Smooth muscle cell of the umbilical artery (primary cell): ENCODE results near the gene TTBK1. TPM values are rescaled to one million over a fixed set of nuclear protein-coding genes. Genes with fewer than 3 reads are reported as not detected.

ENCODE experiments used
- total RNA-seq: library from RNA; depleted of rRNA; stranded (reverse); fragments of >200 nt; gene quantifications from 2 replicates; pipeline ENCODE4 v1.2.3, GENCODE V29; 2014

The TTBK1 gene
- under 0.01 and 0.05 TPM in 2 replicates for total RNA-seq

DNA sequence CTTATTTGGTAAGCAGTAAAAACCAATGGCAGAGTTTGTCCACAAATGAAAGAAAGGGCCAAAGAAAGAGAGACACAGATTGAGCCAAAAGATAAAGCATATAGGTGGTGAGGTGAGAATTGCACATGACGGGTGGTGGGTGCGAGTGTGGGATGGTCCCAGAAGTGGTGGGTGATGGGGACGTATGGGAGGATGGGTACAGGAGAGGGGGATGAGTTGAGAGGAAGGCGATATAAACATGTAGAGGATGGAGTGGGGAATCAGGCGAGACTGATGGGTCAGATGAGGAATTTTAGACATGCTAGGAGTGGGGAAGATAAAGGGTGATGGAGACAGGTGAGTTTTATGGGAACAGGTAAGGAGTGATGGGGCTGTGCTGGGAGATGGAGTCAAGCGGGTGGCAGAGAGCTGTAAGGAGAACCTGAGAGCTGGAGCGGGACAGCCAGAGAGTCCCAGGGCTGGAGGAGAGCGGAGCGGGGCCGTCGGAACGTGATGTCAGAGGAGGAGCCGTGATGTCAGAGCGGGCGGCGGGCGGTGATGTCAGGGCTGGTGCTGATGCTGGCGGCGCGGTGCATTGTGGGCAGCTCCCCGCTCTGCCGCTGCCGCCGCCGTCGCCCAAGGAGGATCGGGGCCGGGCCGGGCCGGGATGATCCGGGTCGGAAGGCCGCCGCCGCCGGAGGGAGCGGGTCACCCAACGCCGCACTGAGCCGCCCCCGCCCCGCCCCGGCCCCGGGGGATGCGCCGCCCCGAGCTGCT lies at the start of gene TTBK1:
Gene TTBK1 (plus strand): TSS at position 574 of the 756 bp plus-strand sequence. CDS start 3,180 bp downstream, outside the sequence.

DNA sequence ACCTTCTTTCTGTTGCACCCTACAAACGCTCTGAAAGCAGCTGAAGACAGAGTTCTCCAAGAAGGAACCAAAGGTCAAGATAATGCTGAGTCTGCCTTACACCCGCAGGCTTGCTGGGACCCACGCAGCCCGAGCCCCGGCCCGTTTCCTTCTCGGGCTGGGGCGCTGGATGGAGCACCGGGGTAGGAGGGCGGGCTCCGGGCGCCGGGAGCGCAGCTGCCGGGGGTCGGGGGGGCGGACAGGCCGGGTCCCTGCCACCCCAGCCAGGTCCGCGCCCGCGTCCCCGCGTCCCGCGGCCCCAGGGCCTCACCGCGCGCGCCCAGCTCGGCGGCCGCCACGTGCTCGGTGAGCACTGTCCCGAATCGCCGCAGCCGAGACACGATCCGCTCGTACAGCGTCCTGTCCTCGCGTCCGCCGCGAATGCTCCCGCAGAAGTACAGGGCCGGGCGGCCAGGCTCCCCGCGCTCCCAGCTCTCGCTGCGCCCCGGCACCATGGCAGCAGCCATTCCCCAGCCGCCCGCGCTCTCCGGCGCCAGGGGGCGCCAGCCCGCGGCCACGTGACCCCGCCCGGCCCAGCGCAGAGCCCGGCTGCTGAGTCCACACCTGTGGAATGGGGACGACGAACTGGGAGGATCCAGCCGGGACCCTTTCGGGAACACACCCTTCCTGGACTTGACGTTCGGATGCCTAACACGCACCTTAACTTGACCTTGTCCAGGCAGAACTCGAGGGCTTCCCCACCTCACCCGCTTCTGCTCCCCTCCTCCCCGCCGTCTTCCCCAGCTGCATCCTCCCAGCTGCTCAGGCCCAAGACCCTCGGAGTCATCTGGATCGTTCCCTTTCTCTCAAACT lies 14.1 kb upstream of the TTBK1 start, which contains the start of gene DNPH1:
Gene DNPH1 (minus strand): TSS at position 531 of the 852 bp plus-strand sequence. CDS start 25 bp downstream, at position 506.

DNA sequence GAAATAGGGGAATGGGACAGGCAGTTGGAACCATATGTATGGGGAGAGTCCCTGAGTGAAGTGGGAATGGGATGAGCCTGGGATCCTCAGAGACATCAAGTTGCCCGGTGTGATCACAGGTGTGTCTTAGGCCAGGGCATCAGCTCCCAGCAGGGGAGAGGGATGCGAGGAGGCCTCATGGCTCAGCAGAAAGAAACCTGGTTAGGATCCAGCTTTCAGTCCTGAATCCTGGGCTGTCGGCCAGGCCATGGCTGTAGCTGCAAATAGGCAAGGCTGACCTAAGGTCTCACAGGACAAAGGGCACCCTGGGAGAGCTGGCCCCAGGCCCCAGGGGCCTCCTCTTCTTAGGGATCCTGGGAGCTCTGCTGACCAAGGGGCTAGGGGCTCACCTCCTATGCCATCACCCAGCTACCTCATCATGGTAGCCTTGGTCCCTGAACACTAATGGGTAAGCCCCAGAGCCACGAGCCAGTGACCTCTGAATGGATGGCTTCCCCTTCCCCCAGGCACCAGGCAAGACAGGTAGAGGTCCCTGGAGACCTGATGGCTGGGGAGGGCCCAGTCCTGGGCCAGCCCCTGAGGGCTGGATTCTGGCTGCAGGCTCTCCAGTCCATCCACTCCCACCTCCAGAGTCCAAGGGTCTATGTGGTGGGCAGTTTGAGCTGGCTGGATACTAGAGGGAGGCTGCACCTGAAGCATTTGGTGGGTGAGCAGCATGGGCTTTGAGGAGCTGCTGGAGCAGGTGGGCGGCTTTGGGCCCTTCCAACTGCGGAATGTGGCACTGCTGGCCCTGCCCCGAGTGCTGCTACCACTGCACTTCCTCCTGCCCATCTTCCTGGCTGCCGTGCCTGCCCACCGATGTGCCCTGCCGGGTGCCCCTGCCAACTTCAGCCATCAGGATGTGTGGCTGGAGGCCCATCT lies 54.6 kb downstream of the TTBK1 start, which contains the start of gene SLC22A7:
Gene SLC22A7 (plus strand): TSS at position 617 of the 921 bp plus-strand sequence. CDS start 99 bp downstream, at position 716.

DNA sequence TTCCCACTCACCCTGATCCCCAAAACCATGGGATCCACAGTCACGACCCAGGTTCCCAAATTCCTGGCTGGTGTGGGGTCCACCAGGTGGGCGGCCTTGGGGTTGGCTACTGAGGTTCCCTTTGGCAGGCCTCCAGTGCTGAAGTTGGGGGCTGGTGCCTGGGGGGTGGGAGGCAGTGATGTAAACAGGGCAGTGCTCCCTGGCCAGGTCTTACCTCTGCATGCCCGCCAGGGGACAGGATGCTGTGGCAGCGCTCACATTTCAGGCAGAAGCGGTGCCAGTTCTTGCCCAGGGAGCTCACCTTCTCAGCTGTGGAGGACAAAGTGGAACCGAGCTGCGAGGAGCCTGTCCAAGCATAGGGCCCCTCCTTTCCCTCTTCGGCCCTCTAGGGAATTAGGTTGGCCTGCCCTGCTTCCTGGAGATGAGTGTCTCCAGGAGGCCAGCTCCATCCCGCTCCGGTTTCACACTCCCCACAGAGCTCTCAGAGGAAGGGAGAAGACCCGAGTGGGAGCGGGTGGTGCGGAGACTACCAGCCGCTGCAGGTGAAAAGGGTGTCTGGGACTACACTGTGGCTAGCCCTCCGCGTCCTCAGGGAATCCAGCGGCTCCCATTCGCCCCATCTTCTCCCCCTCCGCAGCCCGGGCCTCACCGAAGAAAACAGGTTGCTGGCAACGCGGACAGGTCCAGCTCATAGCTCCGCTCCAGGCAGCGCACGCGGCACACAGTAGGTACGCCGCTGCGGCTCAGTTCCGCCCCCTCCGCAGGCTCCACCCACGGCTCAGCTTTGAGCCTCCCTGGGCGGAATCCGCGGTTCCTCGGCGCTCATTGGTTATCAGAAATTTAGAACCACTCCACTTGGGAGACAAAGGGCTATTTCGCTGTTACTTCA lies 65.1 kb downstream of the TTBK1 start, which contains the start of gene CRIP3:
Gene CRIP3 (minus strand): TSS at position 726 of the 889 bp plus-strand sequence. CDS start 34 bp downstream, at position 692.

Other genes with a start within 250 kb of the TTBK1 start
- gene MEA1, start 229.5 kb upstream of the TTBK1 start, total RNA-seq = 48.2 and 71.9 TPM in 2 replicates
- 46.9 and 69.5 TPM in 2 replicates for gene KLHDC3, start 229.2 kb upstream of the TTBK1 start, total RNA-seq
- 81.1 and 91.1 TPM in 2 replicates for gene RRP36, start 221.9 kb upstream of the TTBK1 start, total RNA-seq
- 68.3 and 89.7 TPM in 2 replicates for gene CUL7, start 189.6 kb upstream of the TTBK1 start, total RNA-seq
- 13.4 and 13.8 TPM in 2 replicates for gene MRPL2, start 184.0 kb upstream of the TTBK1 start, total RNA-seq
- 21.1 and 24.3 TPM in 2 replicates for gene KLC4, start 183.8 kb upstream of the TTBK1 start, total RNA-seq
- 257 and 544 TPM in 2 replicates for gene PTK7, start 167.2 kb upstream of the TTBK1 start, total RNA-seq
- gene SRF, start 72.2 kb upstream of the TTBK1 start, total RNA-seq = 22.6 and 28.9 TPM in 2 replicates
- gene CUL9, start 61.3 kb upstream of the TTBK1 start, total RNA-seq = 29.1 and 38.4 TPM in 2 replicates
- gene DNPH1, start 14.0 kb upstream of the TTBK1 start, total RNA-seq = 26.3 and 26.7 TPM in 2 replicates
- gene SLC22A7, start 54.8 kb downstream of the TTBK1 start, total RNA-seq = not detected in 2 replicates
- gene CRIP3, start 65.3 kb downstream of the TTBK1 start, total RNA-seq = not detected in 2 replicates
- gene ZNF318, start 126.2 kb downstream of the TTBK1 start, total RNA-seq = 6.5 and 9.1 TPM in 2 replicates
- 23.2 and 37.5 TPM in 2 replicates for gene ABCC10, start 184.1 kb downstream of the TTBK1 start, total RNA-seq
- gene DLK2, start 212.1 kb downstream of the TTBK1 start, total RNA-seq = 0.30 and 1.6 TPM in 2 replicates
- gene TJAP1, start 234.1 kb downstream of the TTBK1 start, total RNA-seq = 7.4 and 17.7 TPM in 2 replicates